HG02938 (cell line): Measurements from ENCODE around the gene YY2.
"Not testable (repeated sequence)": the region's sequence is repeated elsewhere in the genome, so short reads cannot be mapped to it uniquely, and the experiment has no call there.

ENCODE experiments used
- ATAC-seq: cut with Tn5 transposase; IDR thresholded peaks from one replicate; pipeline ENCODE4 v1.9.1; 2021; ENCODE audit warnings: mild to moderate bottlenecking, moderate library complexity; ENCODE audit not compliant: unreplicated experiment

YY2 gene

DNA sequence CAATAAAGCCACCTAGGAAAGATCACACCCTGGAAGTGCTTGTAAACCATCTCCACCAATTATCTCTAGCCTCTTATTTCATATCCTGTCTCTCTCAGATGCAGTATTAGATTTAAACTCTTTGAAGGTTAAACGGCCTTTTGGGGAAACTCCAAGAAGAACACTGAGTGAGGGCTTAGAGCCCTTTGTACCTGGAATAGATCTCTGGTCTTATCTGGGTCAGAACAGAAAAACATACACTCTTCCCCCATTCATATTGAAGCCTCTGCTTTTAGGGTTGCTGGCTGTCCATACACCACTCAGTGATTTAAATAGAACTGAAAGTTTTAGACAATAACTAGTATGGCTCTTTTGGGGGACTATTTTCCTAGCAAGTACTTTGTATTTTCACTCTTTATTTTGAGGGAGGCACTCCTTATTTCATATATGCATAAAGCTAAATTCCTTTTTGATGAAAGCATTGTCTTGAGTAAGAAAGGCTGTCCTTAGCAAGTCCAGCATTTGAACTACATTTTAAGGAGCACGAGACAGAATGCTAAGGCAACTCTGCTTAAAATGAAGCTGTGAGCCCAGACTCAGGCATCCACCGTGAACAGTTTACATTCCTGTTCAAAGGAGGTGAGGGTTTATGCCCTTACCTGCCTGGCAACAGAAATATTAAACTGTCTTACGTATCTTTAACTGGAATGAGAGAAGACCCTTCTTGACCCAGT is 17.4 kb downstream of the YY2 start:
- no peak for ATAC-seq

DNA sequence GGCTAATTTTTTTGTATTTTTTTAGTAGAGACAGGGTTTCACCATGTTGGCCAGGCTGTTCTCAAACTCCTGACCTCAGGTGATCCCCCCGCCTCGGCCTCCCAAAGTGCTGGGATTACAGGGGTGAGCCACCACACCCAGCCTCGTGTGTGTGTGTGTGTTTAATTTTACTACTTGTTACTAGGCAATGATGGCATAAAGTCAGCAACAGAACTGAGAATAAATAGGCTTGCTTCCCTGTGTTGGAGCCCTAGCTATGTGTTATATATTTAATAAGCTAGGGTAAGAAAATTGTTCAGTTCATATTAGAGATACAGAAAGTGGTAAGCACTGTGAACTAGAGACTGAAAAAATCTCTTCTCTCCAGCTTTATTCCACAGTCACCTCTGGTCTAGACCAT is 18.4 kb downstream of the YY2 start:
- not testable (repeated sequence) for ATAC-seq

GRCh38 chrX:21875013-21875412 is 19.2 kb downstream of the YY2 start:
- ATAC-seq = no peak

GRCh38 chrX:21881881-21882574 is 26.2 kb downstream of the YY2 start:
- no peak for ATAC-seq

DNA sequence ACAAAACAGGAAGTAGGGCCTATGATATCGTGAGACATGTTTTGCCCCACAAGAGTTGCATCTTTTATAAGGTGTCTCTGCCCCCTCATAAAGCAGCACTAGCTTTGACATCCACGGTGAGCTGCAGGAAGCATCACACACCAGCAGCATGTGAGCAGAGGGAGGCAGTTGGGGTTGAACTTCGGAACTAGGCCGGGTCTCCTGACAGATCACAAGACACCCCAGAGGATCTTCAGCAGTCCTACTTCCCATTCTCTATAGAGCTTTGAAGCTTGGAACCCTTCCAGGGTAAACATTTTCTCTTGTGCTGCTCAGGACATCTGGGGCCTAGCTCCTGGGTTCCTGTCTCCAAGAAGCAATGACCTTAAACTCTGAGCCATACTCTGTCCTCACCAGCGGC is 27.5 kb downstream of the YY2 start:
- no peak for ATAC-seq

DNA sequence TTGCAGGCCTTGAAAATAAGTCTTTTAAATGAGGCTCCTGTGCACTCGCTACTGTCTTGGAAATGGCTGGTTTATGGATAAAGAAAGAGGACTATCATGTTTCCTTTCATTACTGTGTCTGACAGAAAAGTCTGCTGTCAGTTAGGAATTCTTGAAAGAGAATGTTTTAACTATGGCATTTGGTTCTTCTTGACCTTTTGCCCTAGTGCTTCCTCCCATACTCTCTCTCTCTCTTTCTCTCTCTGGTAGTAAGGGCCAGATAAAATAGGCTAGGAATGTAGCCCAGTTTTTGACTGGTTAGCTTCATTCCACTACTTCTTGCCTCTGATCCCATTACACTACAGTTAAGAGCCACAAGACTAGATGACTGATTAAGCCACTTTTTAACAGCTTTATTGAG is 29.8 kb downstream of the YY2 start:
- ATAC-seq = no peak

GRCh38 chrX:21905313-21905712 is 49.5 kb downstream of the YY2 start:
- ATAC-seq = no peak

DNA sequence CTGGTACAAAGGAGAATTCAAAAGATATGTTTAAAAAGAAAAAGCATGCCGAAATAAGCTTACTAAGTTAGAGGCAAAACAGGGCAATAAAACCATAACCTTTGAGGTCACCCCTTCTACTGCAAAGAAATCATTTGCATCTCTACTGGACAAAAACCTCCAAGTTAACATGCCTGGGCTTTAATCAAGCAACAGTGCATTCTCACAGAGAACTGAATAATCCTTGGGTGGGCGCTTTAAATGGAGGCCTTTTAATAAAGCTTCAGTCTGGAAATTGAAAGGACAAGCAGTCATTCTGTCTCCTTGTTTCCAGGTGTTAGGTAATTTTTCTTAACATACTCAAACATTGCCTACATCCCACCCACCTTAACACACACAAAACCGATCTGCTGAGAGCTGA is 50.2 kb downstream of the YY2 start:
- ATAC-seq = no peak

DNA sequence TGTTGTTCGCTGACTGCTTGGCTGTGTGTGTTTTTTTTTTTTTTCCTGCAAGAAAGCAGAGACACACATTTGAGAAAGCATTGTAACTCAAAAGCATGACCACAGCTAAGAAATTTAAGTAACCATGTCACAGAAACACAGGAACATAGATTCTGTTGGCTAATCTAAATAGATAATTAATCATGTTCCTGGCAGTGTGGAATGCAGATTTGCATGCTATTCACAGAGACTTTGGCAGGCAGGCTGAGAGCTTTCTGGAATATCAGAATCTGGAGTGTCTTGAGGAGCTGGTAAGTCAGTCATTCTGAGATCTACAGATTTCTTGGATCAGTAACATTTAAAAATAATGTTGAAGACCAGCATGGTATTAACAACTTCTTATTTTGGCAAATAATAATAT is 51.5 kb downstream of the YY2 start:
- no peak for ATAC-seq
